Activated T-cell treated with anti-CD3 and anti-CD28 coated beads, Interleukin-2, amount 50 U/mL, for 1 hour (primary cell): ENCODE measurements around the gene KCNJ4.
"Not testable (repeated sequence)": the region's sequence is repeated elsewhere in the genome, so short reads cannot be mapped to it uniquely, and the experiment has no call there.

Experiments
- DNase-seq: peaks from one replicate; pipeline ENCODE4 v3.0.0-alpha.2; 2020

Gene KCNJ4

DNA sequence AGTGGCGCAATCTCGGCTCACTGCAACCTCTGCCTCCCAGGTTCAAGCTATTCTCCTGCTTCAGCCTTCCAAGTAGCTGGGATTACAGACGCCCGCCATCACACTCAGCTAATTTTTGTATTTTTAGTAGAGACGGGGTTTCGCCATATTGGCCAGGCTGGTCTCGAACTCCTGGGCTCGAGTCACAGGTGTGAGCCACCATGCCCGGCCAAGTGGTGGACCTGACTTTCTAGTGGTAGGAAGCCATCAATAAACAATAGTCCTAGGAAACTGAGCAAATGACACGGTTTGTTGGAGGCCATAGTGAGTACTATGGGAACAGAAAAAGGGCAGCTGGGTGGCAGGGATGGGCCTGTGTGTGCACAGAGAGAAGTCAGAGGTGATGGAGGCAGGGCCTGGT lies 15.2 kb upstream of the KCNJ4 start:
- not testable (repeated sequence) for DNase-seq

DNA sequence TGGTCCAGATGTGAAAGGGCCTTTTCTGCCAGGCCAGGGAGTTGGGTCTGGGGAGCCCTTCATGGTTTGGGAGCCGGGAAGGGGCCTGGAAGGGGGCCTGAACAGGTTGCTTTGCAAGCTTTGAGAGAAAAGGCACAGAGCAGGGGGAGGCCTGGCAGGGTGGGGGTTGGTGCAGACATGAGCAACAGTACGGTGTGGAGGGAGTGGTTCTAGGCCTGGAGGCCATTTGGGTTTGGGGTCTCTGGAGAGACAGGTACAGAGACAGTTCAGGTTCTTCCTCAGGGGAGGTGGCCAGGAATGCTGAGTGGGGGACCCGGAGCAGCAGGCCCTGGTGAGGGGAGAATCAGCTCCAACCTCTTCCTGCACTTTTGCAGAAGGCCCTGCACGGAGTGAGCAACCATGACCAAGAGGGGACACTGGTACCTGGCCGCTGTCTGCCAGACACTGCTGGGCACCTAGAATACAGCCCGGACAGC lies 14.3 kb upstream of the KCNJ4 start:
- no peak for DNase-seq

DNA sequence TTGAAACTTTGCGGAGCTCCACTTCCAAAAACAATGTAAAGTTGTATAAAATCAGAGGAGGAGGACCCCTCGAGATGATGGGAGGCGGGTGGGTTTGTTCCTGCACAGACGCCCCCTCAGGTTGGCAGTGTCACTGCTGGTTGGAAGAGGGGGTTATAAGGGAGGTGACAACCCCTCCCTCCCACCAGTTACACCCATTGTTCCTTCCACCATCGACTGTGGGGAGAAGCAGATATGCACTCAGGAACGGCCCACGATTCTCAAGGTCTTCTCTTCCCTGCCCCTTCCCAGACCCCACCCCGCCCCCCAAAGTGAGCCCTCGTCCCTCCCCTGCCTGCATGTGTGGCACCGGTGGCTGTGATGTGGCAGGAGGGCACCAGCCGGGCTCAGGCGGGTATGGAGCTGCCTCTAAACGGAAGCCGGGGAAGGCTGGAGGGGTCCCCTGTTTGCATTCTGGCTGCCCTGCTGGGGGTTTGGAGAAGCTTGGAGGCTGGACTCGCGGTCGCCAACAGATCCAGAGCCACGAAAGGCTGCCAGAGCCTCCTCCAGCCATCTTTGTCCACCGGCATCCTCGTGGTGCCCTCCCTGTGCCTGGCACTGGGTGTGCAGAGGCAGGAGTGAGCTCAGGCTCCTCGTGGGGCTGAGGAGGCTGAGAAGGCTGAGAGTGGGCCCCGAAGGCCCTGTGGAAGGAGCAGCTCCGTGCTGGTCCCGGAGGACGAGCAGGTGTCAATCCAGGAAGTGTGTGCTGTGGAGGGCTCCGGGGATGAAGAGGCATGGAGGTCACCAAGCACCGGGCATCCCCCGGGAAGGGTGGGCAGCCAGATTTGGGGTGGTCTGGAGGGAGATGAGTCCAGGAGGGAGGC lies 13.7 kb upstream of the KCNJ4 start:
- DNase-seq = no peak

DNA sequence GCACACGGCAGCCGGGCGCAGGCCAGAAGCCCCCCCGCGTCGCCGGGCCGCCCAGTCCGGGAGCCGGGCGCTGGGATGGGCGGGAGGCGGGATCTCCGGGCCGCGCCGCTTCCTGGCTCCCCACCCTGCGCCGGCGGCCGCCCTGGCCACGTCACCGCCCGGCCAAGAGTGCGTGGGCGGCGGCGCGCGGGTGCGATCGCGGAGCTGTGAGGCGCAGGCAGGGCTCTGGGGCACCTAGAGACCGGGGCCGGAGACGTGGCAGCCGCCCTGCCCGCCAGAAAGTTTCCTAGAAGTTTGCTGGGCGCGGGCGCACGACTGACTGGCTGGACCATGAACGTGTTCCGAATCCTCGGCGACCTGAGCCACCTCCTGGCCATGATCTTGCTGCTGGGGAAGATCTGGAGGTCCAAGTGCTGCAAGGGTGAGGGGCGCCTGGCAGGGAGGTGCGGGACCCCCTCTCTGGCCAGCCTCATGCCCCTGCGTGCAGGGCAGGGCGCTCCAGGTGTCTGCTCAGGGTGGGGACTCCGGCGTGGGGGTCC lies 13.0 kb upstream of the KCNJ4 start, which contains the start of gene KDELR3:
Gene KDELR3 (plus strand): TSS at position 193 of the 539 bp plus-strand sequence. CDS start 138 bp downstream, at position 331.
- DNase-seq = peak; percentile 49

DNA sequence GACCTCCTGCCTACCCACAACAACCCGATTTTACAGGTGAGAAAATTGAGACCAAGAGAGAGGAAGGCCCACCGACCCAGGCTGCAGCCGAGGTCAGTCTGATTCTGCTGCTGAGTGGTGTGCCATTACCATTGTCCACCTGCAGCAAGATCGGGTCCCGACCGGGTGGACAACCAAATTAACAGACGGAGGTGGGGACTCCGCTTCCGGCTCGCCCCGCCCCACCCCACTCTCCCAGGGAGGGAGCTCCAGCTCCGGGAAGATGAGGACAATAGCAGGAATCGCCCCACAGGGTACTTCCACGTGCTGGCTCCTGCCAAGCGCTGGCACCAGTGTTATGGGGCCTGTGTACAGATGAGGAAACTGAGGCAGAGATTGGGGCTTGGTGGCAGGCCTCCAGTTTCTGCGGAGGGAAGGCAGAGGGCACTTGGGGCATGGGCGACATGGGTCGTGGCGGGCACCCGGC lies 12.5 kb upstream of the KCNJ4 start:
- no peak for DNase-seq

DNA sequence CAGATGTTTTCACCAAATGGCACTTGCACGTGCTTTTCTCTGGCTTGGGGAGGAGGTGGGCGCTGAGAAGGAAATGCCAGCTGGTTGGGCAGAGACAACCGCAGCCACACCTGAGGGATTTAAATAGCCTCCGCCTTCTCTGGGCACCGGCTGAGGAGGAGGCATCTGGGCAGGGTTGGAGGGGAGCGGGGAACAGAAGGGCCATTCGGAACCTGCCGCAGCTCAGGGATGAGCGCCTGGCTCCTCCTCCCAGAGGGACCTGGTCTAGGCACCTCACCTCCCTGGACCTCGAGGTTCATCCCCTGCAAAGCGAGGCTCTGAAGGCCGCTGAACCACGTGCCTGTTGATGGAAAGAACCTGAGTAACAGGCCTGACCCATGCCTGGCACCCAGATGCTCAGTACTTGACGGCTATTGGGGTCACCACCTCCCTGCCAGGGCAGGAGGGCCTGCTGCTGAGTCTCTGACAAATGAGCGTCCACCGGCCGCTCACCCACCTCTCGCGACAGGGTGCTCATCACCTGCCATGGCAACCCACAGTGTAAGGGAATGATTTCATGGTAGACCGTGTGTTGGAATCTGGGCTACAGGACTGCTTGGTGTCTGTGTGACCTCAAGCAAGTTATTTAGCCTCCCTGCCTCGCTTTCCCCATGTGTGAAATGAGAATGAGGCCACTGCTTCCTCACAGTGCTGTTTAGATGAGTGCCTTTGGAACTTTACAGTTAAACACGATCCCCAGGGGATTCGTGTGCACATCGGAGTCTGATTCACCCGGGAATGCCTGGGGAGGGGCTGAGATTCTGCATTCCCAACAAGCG lies 10.9 kb upstream of the KCNJ4 start:
- no peak for DNase-seq

DNA sequence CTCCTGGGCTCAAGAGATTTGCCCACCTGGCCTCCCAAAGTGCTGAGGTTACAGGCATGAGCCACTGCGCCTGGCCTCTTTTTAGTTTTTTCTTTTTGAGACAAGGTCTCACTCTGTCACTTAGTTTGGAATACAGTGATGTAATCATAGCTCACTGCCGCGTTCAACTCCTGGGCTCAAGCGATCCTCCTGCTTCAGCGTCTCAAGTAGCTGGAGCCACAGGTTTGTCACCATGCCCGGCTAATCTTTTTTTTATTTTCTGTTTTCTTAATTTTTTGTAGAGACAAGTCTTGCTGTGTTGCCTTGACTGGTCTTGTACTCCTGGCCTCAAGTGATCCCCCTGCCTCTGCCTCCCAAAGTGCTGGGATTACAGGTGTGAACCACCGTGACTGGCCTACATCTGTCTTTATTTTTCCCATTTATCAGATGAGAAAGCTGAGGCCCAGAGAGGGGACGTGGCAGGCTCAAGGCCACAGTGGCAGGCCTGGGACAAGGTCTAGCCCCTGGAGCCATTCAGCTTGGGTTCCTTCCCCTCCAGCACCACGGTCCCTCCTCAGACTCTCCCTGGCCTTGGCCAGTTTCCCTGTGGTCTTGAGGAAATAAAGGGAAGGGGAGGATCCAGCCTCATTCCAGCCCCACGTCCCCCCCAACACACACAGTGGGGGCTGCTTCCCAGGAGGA lies 10.1 kb upstream of the KCNJ4 start:
- no peak for DNase-seq

DNA sequence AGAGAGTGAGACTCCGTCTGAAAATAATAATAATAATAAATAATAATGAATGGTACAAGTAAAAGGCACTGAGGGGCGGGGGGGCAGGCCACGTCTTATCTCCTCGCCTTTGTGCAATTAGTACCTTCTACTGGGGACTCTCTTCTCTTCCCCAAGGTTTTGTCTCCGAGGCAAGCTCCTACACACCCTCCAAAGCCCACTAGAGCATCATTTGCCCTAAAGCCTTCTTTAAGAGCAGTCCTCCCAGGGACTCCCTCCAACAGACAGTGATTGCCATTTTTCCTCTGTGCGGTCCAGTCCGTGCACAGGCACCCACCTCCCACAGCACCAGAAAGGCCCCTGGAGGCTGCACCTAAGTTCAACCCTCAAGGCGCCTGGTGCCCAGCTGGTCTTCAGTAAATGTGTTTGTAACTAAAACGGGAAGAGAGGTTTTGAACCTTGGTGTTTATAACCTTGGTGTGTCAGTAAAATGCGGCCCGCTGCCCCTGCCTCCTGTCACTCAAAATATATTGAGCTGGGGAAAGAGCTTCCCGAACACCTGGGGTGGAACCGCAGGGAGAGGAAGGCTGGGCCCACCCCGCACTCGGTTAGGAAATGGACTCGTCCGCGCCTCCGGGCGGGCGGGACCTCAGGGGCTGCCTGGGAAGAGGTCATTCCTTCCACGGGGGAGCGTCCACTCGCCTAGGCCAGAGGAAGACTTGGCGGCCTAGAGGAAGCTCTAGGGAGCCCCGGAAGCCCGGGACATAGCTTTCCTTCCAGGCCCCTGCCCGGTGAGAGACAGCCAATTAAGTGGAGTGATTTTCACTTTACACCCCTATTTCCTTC lies 8.2 kb upstream of the KCNJ4 start:
- no peak for DNase-seq

DNA sequence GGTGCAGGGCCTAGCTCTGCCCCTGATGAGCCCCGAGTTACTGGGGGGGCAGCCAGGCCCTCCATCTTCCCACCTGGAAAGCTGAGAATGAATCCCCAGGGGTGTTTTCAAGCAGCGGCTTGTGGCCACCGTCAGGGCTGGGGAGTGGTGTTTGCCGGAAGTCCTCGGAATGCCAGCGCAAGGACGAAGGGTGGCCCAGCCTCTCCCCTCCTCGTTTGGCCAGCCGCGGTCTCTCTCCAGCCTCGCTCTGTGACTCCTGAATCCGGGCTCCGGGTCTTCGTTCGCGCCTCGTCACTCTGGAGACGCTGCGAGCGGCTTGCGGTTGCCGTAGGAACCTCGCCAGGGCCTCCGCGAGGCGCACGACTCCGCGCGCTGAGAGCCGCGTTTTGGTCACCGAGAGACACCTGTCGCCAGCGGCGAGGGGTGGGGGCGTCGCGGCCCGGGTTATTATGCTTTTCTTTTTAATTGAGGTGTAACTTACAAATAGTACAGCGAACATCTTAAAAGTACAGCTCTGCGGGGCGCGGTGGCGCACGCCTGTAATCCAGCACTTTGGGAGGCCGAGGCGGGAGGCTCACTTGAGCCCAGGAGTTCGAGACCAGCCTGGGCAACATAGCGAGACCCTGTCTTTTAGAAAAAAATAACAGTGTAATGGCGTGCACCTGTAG lies 6.5 kb upstream of the KCNJ4 start:
- DNase-seq = peak; percentile 57

DNA sequence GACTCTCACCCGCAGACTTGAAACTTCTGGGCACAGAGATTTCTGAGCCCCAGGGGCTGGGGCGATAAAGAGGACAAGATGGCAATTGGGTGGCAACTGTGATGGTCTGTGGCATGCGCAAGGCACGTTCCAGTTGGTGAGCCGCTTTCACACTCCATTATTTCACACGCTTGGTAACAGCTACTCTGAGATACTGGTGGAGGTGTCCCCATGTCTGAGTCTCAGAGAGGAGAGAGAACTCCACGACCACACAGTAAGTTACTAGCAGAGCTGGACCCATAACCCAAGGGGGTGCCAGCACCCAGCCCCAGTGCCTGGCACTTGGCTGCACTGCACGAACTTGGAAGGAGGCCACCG lies 6.0 kb upstream of the KCNJ4 start:
- DNase-seq = no peak

DNA sequence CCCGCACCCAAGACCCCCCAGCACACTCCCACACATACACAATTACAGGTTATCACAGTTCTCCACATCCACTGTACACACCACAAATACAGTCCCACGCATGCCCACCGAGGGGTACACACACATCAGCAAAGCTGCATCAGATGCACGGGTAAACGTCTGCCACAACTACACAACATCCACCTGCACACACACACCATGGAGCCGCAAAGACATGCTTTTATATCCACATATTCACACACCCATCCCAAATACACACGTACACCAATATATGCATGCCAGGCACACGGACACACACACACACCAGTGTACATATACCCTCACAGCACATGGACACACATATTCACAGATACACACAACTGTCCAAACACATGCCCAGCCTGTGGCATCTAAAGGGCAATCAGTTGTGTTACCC lies 5.4 kb upstream of the KCNJ4 start:
- no peak for DNase-seq

DNA sequence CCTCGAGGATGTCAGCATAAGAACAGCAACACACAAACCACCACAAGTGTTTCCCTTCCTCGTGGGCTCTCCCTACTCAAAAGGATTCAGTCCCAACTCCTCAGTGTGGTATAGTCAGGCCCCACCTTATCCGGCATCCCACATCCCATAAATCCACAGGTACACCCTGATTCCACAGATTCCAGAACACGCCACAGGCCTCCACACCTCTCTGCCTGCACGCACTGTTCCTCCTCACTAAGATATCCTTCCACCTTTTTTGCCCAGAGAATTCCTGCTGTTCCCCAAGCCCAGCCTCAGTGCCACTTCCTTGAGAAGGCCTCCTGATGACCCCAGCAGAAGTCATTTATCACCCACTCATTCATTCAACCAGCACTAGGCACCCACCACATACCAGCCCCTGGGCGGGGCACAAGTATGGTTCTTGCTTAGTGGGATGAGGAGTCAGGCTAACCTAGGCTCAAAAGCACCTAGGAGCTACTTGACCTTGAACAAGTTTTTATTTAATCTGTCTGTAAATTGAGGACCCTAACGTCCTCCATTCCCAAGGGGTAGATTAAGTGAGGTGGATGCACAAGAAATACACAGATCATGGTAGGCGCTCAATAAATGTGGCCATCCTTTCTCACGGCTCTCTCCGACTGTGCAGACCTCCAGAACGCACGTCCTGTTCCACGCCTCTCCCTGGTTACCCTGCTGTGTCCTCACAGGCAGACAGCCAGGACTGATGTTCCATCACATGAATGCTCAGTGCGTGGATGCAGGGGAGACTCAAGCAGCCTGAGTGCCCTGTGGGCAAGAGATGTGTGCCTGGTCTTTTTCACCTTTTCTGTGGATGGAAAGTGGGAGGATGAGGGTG lies 2.1 kb upstream of the KCNJ4 start:
- DNase-seq = no peak

DNA sequence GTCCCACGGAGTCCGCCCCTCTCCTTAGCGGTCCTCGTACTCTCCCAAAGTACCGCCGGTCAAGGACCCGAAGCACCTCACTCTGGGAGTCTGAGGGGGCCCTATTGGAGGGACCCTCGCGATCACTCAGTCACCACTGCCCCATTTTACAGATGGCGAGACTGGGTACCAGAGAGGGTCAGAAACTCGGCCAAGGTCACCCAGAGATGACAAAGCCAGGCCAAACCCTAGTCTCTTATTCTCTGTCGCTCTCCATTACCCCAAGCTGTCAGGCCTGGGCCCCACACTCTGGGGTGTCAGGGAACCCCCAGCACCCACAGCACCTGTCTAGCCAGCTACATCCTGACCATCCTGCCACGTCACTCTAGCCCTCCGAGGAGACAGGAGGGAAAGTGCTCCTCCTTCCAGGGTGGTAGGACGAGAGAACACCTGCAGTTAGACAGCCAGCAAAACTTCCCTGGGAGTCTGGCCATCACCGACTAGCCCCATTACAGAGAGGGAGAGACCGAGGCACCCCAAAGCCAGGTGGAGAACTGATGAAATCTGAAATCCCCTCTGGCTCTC lies 1.4 kb upstream of the KCNJ4 start:
- no peak for DNase-seq

DNA sequence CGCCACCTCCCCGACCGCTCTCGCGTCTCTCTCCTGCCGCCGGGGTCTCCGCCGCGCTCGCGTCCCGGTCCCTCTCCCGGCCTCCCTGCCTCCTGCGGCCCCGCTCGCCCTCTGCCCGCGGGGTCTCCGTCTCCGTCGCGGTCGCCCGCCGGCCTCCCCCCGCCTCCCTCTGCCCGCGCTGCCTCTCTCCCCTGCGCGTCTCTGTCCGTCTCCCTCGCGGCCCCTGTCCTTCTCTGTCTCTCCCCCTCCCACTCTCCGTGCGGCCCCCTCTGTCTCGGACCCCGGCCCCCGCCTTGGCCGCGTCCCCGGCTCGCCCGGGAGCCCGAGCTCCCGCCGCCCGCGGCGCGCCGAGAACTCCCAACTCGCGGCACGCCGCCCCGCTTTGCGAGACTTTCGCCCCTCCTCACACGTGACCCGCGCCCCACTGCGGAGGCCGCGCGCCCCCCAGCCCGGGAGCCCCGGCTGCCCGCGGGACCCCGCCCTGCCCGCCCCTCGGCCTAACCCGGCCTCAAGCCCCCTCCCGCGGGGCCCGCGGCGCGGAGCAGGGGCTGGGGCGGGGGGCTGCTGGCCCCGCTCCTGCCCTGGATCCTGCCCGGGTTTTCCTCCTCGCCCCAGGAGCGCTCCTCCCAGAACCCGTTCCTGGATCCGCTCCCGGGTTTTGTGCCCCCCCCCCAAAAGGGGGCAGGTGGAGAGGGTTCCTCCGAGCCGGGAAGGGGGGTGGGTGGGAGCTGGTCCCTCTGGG lies 702 bp upstream of the KCNJ4 start:
- peak; percentile 33 for DNase-seq

DNA sequence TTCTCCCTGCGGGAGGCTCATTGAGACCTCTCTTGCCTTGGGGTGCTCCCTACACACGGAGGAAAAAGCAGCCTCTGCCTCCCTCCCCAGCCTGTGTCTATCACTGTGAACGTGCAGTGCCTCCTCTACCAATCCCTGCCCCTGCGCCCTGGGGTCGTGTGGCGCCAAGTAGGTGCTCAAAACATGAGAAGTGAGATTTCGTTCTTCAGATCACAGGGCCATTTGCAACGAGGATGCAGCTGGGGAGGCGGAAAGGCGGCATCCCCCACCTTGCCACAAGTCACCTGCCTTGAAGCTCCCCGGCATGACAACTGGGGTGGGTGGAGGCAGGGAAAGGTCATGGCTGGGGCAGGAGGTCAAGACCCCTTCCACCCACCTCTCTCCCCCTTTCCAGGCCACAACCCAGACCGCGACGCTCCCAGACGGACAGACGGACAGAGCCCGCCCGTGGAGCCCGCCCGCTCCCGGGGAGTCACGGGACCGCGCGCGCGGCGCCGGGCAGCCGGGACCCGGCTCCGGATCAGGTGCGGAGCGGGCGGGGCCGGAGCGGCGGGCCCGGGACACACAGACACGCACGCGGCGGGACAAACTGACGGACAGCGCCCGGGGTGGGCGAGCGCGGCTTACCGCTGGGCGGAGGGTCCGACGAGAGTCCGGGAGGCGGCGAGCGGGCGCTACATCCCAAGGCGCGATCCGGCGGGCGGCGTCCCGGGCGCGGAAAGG lies 485 bp downstream of the KCNJ4 start:
- DNase-seq = peak; percentile 33

DNA sequence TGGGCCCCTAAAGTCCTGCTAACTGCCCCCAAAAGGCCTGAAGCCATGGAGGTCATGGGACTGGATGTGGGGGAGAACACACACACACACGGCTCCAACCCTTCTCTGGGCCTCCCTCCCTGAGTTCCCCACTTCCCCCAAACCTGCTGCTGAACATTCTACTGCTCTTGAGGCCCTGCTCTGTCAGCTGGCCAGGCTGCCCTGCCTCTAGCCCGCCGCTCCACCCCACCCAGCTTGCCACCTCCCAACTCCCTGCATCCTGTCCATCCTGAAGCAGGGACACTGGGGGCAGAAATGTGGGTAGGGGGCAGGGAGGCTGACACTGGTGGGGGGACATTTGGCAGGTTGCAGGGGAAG lies 1.0 kb downstream of the KCNJ4 start:
- no peak for DNase-seq

DNA sequence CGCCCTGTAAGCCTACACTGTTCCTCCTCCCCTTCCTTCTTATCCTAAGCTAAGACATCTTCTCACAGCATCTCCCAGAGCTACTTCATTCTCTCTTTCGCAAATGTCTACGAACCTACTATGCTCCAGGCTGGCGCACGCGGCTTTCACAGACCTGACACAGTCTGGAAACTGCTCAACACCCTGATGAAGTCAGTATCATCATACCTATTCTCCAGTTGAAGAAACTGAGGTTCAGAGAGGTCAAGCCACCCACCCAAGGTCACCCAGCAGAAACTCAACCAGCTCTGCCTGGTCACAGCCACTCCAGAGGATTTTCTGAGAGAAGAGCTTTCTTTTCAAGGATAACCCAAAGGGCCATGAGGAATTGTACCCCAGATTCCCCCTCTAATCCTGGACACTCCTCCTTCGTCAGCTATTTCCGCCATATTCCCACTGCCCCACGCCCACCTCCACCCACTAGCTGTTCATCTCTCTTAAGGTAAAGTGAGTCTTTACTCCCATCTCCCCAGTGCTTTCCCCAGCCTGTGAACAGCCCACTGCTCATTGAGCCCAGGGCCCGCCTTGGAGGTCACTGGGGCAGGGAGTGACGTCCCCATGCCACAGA lies 1.8 kb downstream of the KCNJ4 start:
- DNase-seq = no peak

DNA sequence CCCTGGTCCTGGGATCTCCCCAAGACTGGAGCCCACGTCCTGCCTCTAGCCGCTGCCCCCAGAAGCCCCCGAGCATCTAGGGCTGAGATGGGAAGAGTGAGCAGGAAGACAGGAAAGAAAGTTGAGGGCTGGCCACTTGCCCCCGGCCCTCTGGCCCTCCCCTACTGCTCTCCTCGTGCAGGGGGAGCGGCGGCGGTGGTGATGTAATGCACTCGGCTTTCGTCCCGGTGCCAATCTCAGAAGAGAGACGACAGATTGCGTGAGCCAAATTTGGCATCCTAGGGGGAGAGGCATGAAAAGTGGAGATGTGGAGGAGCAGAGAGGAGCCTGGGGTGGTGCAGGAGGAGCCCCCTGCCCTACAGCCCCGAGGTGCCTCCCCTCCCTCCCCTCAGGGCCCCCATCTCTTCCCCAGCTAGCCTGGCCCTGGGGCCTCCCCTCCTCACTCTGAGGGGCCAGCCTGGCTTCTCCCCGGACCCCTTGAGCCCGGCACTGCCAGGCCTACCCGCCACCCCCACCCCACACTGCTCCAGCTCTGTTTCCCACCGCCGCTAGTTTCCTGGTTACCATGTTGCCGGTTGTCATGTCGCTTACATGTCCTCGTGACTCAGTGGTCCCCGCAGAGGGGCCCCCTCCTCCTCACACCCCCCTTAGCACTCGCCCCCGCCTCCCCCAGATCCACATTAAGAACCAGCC lies 2.5 kb downstream of the KCNJ4 start:
- no peak for DNase-seq
